ENCODE data around the gene AGMAT.

AGMAT gene

DNA sequence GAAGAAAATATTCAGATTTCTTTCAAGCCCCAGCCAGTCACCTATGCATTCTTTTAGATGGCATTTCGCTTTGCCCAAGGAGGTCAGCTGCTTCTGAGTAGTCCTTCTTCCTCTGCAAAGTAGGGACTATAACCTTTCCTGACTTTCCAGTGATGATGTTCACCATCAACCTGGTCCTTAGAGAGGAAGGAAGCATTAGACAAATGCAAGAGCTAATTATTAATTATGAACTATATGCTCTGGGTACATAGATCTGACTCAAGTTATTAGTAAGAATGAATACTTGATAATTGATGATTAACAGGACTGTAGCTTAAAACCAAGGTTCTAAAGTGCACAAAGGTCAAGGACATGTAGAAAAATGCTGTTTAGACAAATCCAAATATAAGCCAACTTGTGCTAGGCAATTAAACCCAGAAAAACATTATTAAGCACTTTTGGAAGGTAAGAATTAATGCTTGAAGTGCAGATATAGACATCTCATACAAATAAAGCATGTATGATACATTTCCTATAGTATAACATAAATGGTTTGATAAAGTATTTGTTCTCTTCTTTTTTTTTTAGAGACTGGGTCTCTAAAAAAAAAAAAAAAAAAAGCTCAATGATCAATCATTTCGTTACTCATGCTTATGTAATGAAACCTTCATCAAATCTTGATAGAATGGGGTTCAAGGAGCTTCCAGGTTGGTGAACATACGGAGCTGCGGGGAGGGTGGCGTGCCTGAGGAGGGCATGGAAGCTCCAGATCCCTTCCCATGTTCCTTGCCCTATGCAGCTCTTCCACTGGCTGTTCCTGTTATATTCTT, 11.2 kb upstream of the AGMAT start:
- no peaks in the 10 kb centered on the region for H3K9me3 Mint-ChIP-seq
- H3K4me1 Mint-ChIP-seq (ENCODE audit: low read depth) = no peaks in the 10 kb centered on the region
- peaks cover 19% of the 10 kb centered on the region for H3K27me3 Mint-ChIP-seq
- H3K36me3 Mint-ChIP-seq (ENCODE audit: low read depth) = no peaks in the 10 kb centered on the region
- H3K27ac Mint-ChIP-seq = no peak overlapping the region
- H3K4me3 Mint-ChIP-seq = no peak overlapping the region
- intact Hi-C loops (cut with micrococcal nuclease) = loop anchor here (2.0 kb wide), 1 partner anchor 145 kb away; no protein-coding TSS in a partner anchor

DNA sequence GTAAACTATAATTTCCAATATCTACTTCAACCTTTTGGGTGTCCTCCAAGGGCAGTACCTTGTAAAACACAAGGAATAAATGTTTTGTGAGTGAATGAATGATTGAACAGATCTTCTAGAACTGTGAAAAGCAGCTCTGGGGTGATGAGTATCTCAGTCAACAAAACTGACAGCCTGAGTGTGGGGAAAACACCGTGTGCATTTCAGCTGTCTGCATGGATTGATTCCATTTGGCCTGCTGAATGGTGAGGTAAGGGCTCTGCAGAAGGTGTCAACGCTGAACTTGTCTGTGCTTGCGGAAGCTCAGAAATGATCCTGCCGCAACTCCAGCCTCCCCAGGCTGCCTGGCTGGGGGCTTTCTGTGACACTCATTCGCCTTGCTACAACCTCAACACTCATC, 7.4 kb upstream of the AGMAT start:
- no peak overlapping the region for H3K27ac Mint-ChIP-seq
- H3K9me3 Mint-ChIP-seq = peaks cover 7% of the 10 kb centered on the region
- H3K36me3 Mint-ChIP-seq (ENCODE audit: low read depth) = no peaks in the 10 kb centered on the region
- H3K4me3 Mint-ChIP-seq = no peak overlapping the region
- intact Hi-C loops (cut with micrococcal nuclease) = no loop called here
- H3K4me1 Mint-ChIP-seq (ENCODE audit: low read depth) = no peaks in the 10 kb centered on the region
- H3K27me3 Mint-ChIP-seq = peaks cover 15% of the 10 kb centered on the region

DNA sequence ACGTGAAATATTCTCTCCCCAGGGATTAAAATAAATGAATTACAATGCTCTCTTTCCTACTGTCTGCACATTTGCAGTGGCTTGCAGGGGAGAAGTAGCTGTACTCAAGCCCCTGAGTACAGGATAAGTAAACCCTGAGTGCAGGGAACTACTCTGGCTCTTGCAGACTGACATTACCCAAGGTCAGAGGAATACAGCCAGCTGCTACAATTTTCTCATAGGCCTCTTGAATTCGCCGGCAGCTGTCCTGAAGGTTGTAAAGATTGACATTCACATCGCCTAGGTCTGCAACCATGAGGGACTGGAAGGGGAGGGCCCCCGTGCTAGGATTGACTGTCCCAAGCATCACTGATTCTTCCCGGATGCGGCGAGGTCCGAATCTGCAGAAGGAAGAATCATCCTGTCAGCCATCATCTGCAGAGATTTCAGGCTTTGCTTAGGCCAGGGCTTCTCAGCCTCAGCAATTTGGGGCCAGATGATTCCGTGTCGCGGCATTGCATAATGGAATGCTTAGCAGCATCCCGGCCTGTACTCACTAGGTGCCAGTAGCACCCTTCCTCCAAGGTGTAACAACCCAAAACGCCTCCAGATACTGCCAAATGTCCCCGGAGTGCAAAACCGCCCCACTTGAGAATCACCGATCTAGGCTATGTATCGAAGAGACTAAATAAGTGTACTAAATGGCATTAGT, 1.7 kb downstream of the AGMAT start:
- Mint-ChIP-seq H3K27me3 (peaks cover 28% of the 10 kb centered on the region), H3K9me3 (peaks cover 3% of the 10 kb centered on the region), H3K27ac (no peak overlapping the region), H3K4me3 (no peak overlapping the region), H3K36me3 (ENCODE audit: low read depth) (no peaks in the 10 kb centered on the region), H3K4me1 (ENCODE audit: low read depth) (peaks cover 28% of the 10 kb centered on the region)
- intact Hi-C loops (cut with micrococcal nuclease) = no loop called here

DNA sequence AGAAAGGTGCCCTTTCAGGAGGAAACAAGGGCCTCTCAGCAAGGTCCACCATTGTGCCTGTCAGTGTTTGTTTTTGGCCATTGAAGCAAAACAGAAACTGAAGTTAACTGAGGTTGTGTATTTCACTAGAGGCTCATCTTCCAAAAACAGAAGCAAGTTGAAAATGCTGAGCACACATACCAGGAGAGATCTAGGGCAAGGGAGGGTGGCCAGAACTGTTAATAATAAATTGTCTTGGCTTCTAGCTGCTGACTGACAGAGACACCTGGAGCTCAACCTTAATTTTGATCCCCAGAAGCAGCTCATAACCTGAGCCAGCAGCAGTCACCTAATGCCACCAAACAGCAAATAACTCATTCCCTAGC, 5.2 kb downstream of the AGMAT start:
- intact Hi-C loops (cut with micrococcal nuclease) = no loop called here
- H3K36me3 Mint-ChIP-seq (ENCODE audit: low read depth) = peaks cover 6% of the 10 kb centered on the region
- no peak overlapping the region for H3K4me3 Mint-ChIP-seq
- H3K27ac Mint-ChIP-seq = peak overlapping the region; percentile 78
- peaks cover 13% of the 10 kb centered on the region for H3K27me3 Mint-ChIP-seq
- peaks cover 21% of the 10 kb centered on the region for H3K4me1 Mint-ChIP-seq (ENCODE audit: low read depth)
- no peaks in the 10 kb centered on the region for H3K9me3 Mint-ChIP-seq

DNA sequence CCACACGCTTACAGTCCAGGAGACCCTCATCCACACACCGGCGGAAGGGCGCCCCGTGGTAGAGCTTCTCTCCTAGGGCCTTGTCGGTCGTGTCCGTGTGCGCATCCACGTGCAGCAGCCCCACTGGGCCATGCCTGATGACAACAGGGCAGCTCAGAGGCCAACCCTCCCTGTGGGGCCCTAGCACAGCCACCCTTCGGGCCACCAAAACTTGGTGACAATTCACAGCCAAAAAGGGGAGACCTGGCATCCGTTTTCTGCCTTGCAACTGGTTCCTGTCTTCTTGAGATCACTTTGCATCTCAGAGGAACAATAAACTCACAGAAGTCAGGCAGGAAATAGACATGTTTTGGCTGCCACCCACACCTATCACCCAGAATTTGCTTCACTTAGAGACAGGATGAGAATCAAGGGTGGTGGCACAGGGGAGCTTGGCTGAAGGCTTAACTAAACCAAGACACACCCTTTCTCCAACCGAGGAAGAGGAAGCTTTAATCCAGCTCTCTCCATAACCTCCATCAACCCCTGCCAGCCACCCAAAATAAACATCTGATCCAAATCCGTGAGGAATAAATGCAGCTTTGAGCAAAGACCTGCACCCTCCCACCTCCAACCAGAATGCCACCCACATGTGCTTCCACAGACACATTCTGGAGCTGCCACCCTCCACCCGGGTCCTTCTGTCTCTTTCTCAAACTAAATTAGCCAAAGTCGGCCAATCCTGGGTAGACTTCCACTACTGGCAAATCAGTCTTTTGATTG, 5.7 kb downstream of the AGMAT start:
- peak overlapping the region; percentile 78 for H3K27ac Mint-ChIP-seq
- H3K4me3 Mint-ChIP-seq = no peak overlapping the region
- H3K4me1 Mint-ChIP-seq (ENCODE audit: low read depth) = peaks cover 17% of the 10 kb centered on the region
- intact Hi-C loops (cut with micrococcal nuclease) = no loop called here
- peaks cover 10% of the 10 kb centered on the region for H3K36me3 Mint-ChIP-seq (ENCODE audit: low read depth)
- H3K27me3 Mint-ChIP-seq = peaks cover 7% of the 10 kb centered on the region
- no peaks in the 10 kb centered on the region for H3K9me3 Mint-ChIP-seq

DNA sequence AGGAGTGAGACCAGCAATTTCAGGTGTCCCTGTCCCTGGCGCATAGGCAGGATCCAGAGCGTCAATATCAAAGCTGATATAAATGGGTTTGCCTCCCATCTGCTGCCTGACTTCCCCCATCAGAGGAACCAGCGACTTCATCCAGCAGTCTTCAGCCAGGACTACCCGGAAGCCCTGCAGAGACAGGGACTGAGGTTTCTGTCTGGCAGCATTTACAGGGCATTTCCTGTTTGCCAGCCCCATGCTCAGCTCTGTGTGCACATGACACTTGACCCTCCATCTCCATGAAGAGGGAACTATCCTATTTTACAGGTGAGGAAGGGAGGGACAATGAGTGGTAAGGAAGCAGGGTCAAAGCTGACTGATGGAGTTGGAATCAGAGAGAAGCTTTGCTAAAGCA, 7.2 kb downstream of the AGMAT start:
- Mint-ChIP-seq H3K27me3 (no peaks in the 10 kb centered on the region), H3K27ac (no peak overlapping the region), H3K36me3 (ENCODE audit: low read depth) (peaks cover 14% of the 10 kb centered on the region), H3K4me1 (ENCODE audit: low read depth) (peaks cover 19% of the 10 kb centered on the region), H3K4me3 (no peak overlapping the region), H3K9me3 (no peaks in the 10 kb centered on the region)
- intact Hi-C loops (cut with micrococcal nuclease) = no loop called here

DNA sequence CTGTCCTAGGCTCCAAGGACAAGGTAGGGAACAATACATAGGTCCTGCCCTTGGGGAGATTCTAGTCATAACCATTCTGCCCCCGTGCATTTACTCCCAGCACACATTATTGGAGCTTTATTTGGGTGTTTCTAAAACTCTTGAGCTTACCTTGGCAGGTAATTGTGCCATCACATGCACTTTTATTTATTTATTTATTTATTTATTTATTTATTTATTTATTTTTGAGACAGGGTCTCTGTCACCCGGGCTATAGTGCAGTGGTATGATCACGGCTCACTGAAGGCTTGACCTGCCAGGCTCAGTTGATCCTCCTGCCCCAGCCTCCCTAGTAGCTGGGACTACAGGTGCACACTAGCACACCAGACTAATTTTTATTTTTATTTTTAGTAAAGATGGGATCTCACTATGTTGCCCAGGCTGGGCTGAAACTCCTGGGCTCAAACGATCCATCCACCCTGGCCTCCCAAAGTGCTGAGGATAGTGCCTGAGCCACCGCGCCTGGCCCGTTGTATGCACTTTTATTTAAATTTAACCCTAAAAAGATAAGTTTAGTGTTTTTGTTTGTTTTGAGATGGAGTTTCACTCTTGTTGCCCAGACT, 9.2 kb downstream of the AGMAT start:
- intact Hi-C loops (cut with micrococcal nuclease) = no loop called here
- peaks cover 23% of the 10 kb centered on the region for H3K4me1 Mint-ChIP-seq (ENCODE audit: low read depth)
- H3K27me3 Mint-ChIP-seq = no peaks in the 10 kb centered on the region
- H3K4me3 Mint-ChIP-seq = no peak overlapping the region
- H3K27ac Mint-ChIP-seq = no peak overlapping the region
- no peaks in the 10 kb centered on the region for H3K9me3 Mint-ChIP-seq
- peaks cover 29% of the 10 kb centered on the region for H3K36me3 Mint-ChIP-seq (ENCODE audit: low read depth)

DNA sequence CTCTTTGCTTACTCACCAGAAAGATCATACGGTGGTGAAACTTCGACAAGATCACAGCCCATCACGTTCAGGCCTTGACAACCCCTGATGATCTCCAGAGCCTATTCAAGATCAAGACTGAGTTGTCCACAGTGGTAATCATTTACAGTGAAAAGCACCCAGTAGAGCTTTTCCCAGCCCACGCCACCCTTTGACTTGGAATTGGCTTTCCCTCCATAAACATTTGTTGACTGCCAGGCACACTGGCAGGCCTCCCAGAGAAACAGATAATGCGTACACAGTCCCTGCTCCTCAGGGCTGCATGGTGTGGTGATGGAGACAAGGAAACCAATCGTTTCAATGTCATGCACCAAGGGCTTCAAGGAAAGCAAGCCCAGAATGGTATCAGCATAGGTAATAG, 10.1 kb downstream of the AGMAT start:
- no peak overlapping the region for H3K4me3 Mint-ChIP-seq
- no peak overlapping the region for H3K27ac Mint-ChIP-seq
- peaks cover 20% of the 10 kb centered on the region for H3K4me1 Mint-ChIP-seq (ENCODE audit: low read depth)
- H3K9me3 Mint-ChIP-seq = no peaks in the 10 kb centered on the region
- H3K27me3 Mint-ChIP-seq = no peaks in the 10 kb centered on the region
- intact Hi-C loops (cut with micrococcal nuclease) = no loop called here
- H3K36me3 Mint-ChIP-seq (ENCODE audit: low read depth) = peaks cover 34% of the 10 kb centered on the region

DNA sequence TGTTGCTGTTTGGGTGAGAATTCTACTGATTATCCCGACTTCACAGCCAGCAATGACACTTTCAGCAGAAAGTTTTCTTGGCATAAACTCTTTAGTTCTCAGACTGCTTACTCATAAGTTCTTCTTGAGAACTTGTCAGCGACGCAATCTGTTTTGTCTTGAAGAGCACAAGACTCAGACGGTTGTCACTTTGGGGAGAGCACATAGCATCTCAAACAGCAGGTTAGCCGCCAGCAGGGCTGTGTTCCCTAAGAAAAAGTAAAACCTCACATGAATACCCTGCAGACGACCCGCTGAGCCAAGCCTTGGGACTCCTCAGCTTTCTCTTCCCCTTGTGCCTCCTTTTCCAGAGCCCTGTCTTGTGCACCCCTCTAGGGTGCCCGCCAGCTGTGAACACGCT, 11.4 kb downstream of the AGMAT start:
- Mint-ChIP-seq H3K27ac (no peak overlapping the region), H3K36me3 (ENCODE audit: low read depth) (peaks cover 46% of the 10 kb centered on the region), H3K4me1 (ENCODE audit: low read depth) (peaks cover 8% of the 10 kb centered on the region), H3K4me3 (no peak overlapping the region), H3K27me3 (no peaks in the 10 kb centered on the region), H3K9me3 (no peaks in the 10 kb centered on the region)
- intact Hi-C loops (cut with micrococcal nuclease) = no loop called here

DNA sequence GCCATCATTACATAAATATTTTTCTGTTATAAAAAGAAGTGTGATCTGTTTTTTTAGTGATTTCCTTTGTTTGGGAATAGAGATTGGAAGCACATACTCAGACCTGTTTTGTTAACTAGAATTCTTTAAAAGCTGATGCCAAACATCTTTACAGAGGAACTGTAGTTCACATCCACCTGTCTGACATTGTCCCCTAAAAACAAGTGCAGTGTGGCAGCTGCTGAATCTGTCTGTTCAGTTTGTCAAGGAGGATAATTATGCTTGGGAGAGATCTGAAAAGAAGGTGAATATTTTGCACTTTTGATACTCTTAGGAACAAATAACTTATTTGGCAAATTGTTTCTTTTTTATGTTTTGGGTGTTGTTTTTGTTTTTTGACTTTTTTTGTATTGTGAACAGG, 13.6 kb downstream of the AGMAT start:
- Mint-ChIP-seq H3K27me3 (no peaks in the 10 kb centered on the region), H3K4me3 (no peak overlapping the region), H3K27ac (no peak overlapping the region), H3K4me1 (ENCODE audit: low read depth) (peaks cover 6% of the 10 kb centered on the region), H3K9me3 (no peaks in the 10 kb centered on the region), H3K36me3 (ENCODE audit: low read depth) (peaks cover 68% of the 10 kb centered on the region)
- intact Hi-C loops (cut with micrococcal nuclease) = no loop called here

DNA sequence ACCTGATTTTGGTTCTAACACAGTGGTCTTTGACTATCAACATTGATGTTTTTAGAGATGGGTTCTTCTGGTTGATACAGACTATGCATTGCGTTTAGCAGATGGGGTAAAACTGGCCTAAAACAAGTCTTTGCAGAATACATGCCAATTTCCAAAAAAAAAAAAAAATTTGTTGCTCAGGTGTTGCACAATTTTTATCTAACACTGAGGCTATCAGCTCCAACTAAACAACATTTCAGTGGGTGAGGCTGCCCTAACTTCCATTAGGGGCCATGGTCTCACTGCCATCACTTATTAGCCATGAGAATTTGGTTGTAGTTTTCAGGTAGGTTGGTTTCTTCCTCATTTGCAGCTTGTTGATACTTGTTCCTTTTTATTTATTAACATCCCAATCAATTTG, 14.0 kb downstream of the AGMAT start:
- Mint-ChIP-seq H3K27me3 (no peaks in the 10 kb centered on the region), H3K9me3 (no peaks in the 10 kb centered on the region), H3K4me1 (ENCODE audit: low read depth) (peaks cover 6% of the 10 kb centered on the region), H3K27ac (no peak overlapping the region), H3K36me3 (ENCODE audit: low read depth) (peaks cover 72% of the 10 kb centered on the region), H3K4me3 (no peak overlapping the region)
- intact Hi-C loops (cut with micrococcal nuclease) = no loop called here

DNA sequence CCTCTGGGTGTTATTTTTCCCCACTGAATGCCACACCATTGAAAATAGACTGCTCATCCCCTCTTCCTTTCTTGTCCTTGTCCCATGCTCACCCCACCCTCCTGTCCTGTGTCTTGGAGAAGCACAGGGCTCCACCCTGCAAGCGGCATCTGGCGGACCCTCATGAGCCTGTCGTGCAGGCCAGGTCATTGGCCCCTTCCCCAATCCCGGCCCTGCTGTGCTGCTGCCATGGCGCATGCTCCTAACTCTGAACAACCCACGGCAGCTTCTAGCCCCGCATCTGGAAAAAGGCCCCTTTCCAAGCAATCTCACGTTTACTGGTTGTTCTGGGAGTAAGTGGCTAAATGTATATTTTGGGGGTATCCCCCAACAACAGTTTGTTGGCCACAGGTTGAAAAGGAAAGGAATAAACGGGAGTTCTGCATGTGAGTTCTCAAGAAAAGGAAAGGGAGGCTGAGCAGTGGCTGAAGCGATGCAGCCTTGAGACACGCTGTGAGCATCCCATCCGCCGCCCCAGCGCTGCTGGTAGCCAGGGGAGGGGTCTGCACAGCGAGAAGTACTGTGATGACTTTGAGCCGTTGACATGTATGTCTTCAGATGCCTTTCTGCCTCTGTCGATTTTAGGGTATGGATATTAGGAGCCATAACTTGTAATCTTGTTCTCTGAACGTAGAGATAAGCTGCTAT, 16.3 kb downstream of the AGMAT start:
- intact Hi-C loops (cut with micrococcal nuclease) = no loop called here
- Mint-ChIP-seq H3K4me3 (no peak overlapping the region), H3K27me3 (no peaks in the 10 kb centered on the region), H3K4me1 (ENCODE audit: low read depth) (peaks cover 13% of the 10 kb centered on the region), H3K27ac (no peak overlapping the region), H3K9me3 (no peaks in the 10 kb centered on the region), H3K36me3 (ENCODE audit: low read depth) (peaks cover 85% of the 10 kb centered on the region)

DNA sequence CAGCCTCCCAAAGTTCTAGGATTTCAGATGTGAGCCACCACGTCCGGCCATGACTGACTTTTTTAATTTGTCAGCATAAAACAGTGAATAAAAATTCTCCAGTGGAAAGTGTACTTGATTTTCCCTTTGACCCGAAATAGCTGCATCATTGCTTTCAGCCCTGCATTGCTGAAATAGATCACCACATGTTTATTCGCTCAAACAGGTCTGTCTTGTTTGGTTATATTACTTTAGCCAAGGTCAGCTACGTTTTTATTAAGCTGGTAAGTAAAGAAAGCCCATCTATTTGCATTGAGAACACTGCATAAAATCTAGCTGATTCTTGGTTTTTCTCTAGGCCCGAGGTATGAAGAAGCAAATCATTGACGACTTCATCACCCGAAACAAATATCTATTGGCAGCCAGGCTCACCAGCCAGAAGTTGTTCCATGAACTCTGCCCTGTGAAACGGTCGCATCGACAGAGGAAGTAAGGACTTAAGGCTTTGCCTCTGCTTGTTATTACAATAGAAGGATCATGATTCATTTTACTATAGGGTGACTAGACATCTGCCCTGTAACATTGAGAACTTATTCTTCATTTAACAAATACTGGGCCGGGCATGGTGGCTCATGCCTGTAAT, 25.6 kb downstream of the AGMAT start:
- Mint-ChIP-seq H3K27ac (no peak overlapping the region), H3K36me3 (ENCODE audit: low read depth) (peaks cover 60% of the 10 kb centered on the region), H3K4me1 (ENCODE audit: low read depth) (peaks cover 6% of the 10 kb centered on the region), H3K27me3 (no peaks in the 10 kb centered on the region), H3K9me3 (no peaks in the 10 kb centered on the region), H3K4me3 (no peak overlapping the region)
- intact Hi-C loops (cut with micrococcal nuclease) = no loop called here
